IMR-90 (cell line): ENCODE results near the gene LY86. TPM values are rescaled to one million over a fixed set of nuclear protein-coding genes. Genes with fewer than 3 reads are reported as not detected.

ENCODE experiments used
- ATAC-seq: fragments of 200-7000 bp; cut with Tn5 transposase; 2 replicates; pipeline ENCODE4 v1.9.1; 2020; ENCODE audit warnings: low read depth, mild to moderate bottlenecking, moderate library complexity
- BruUV-seq: library from RNA; stranded (reverse); fragments of 400-500 nt; replicated peaks from 2 replicates; lab custom pipeline; 2021; lab: Mats Ljungman, UMichigan
- CTCF ChIA-PET: fragments of 300-600 bp; formaldehyde crosslinking; extraction: SDS; loops from one replicate; lab custom pipeline; 2021; ENCODE audit warnings: antibody characterized with exemption; lab: Yijun Ruan, JAX
- POLR2A ChIA-PET: fragments of 300-600 bp; sonication (Branson Sonifier 250); formaldehyde crosslinking; loops from one replicate; lab custom pipeline; 2022; ENCODE audit warnings: antibody characterized with exemption; ENCODE audit not compliant: unreplicated experiment; lab: Charles Lee
- DNase-seq: peaks from one replicate; pipeline ENCODE4 v3.0.0; 2013
- H2AFZ ChIP-seq: replicated peaks from 2 replicates; pipeline ENCODE3; 2013; ENCODE audit warnings: low read length, mild to moderate bottlenecking; ENCODE audit not compliant: poor library complexity
- H2AK5ac ChIP-seq: 2 replicates; pipeline ENCODE4 v1.6.1; 2013; ENCODE audit warnings: low read depth, low read length, inconsistent platforms
- H2AK9ac ChIP-seq: replicated peaks from 2 replicates; pipeline ENCODE3; 2013; ENCODE audit warnings: mild to moderate bottlenecking, low read depth, low read length, moderate library complexity; ENCODE audit not compliant: poor library complexity
- H2BK120ac ChIP-seq: 2 replicates; pipeline ENCODE4 v1.6.1; 2013; ENCODE audit warnings: low read depth, low read length, inconsistent platforms
- H2BK15ac ChIP-seq: 3 replicates; pipeline ENCODE4 v1.6.1; 2013; ENCODE audit warnings: low read depth, low read length, inconsistent platforms
- H2BK20ac ChIP-seq: 2 replicates; pipeline ENCODE4 v1.6.1; 2013; ENCODE audit warnings: low read depth, mild to moderate bottlenecking, inconsistent platforms, low read length, moderate library complexity
- H2BK5ac ChIP-seq: 2 replicates; pipeline ENCODE4 v1.6.1; 2013; ENCODE audit warnings: mild to moderate bottlenecking, low read depth, low read length, inconsistent platforms; ENCODE audit not compliant: poor library complexity, severe bottlenecking
- H3K14ac ChIP-seq: replicated peaks from 2 replicates; pipeline ENCODE4 v1.6.1; 2013; ENCODE audit warnings: low read depth, low read length, inconsistent platforms
- H3K18ac ChIP-seq: 2 replicates; pipeline ENCODE4 v1.6.1; 2013; ENCODE audit warnings: low read depth, low read length, control low read depth
- H3K23ac ChIP-seq: 2 replicates; pipeline ENCODE4 v1.6.1; 2013; ENCODE audit warnings: low read depth, low read length, inconsistent platforms
- H3K27ac ChIP-seq: 2 replicates; pipeline ENCODE4 v1.5.1; 2013; ENCODE audit warnings: mild to moderate bottlenecking, control low read depth, low read length; ENCODE audit not compliant: insufficient read depth
- H3K27me3 ChIP-seq: 2 replicates; pipeline ENCODE4 v1.6.1; 2013; ENCODE audit warnings: low read length; ENCODE audit not compliant: control insufficient read depth, insufficient read depth
- H3K36me3 ChIP-seq: 2 replicates; pipeline ENCODE4 v1.6.1; 2013; ENCODE audit warnings: low read length, mixed read lengths; ENCODE audit not compliant: control insufficient read depth, insufficient read depth
- H3K4ac ChIP-seq: 2 replicates; pipeline ENCODE4 v1.6.1; 2013; ENCODE audit warnings: low read depth, low read length, inconsistent platforms
- H3K4me1 ChIP-seq: 2 replicates; pipeline ENCODE4 v1.6.1; 2013; ENCODE audit warnings: low read length, mixed read lengths; ENCODE audit not compliant: control insufficient read depth, insufficient read depth
- H3K4me2 ChIP-seq: 2 replicates; pipeline ENCODE4 v1.6.1; 2013; ENCODE audit warnings: low read depth, mild to moderate bottlenecking, control low read depth, low read length, moderate library complexity
- H3K4me3 ChIP-seq: 2 replicates; pipeline ENCODE4 v1.5.1; 2013; ENCODE audit warnings: low read depth, mild to moderate bottlenecking, control low read depth, low read length, moderate library complexity; ENCODE audit not compliant: insufficient read depth
- H3K56ac ChIP-seq: 2 replicates; pipeline ENCODE4 v1.6.1; 2013; ENCODE audit warnings: low read length, inconsistent platforms; ENCODE audit not compliant: insufficient read depth; ENCODE audit errors: extremely low read depth
- H3K79me1 ChIP-seq, 2 experiments: 2 replicates each; pipeline ENCODE4 v1.6.1; 2013; ENCODE audit warnings: low read length in 2 of 2, inconsistent platforms in 1 of 2, low read depth in 1 of 2
- H3K9ac ChIP-seq: 2 replicates; pipeline ENCODE4 v1.6.1; 2013; ENCODE audit warnings: low read depth, low read length, control low read depth
- H3K9me1 ChIP-seq: 2 replicates; pipeline ENCODE4 v1.6.1; 2013; ENCODE audit warnings: low read length, inconsistent platforms; ENCODE audit not compliant: insufficient read depth
- H3K9me3 ChIP-seq: 2 replicates; pipeline ENCODE4 v1.6.1; 2013; ENCODE audit warnings: low read length; ENCODE audit not compliant: control insufficient read depth, insufficient read depth
- H4K20me1 ChIP-seq: 2 replicates; pipeline ENCODE4 v1.6.1; 2013; ENCODE audit warnings: low read length, inconsistent platforms; ENCODE audit not compliant: insufficient read depth
- H4K5ac ChIP-seq: 2 replicates; pipeline ENCODE4 v1.6.1; 2013; ENCODE audit warnings: mild to moderate bottlenecking, low read depth, low read length, control low read depth
- H4K8ac ChIP-seq, 2 experiments: 2 replicates each; pipeline ENCODE4 v1.6.1; 2013; ENCODE audit warnings: low read depth in 2 of 2, low read length in 2 of 2, control low read depth in 1 of 2, inconsistent platforms in 1 of 2
- H4K91ac ChIP-seq: 2 replicates; pipeline ENCODE4 v1.6.1; 2013; ENCODE audit warnings: low read depth, low read length, inconsistent platforms; ENCODE audit not compliant: insufficient read depth
- BHLHE40 ChIP-seq: fragments of 150-350 bp; IDR thresholded peaks from 2 replicates; pipeline ENCODE4 v1.6.1; 2016; ENCODE audit warnings: mild to moderate bottlenecking, low read depth, low read length
- CEBPB ChIP-seq: IDR thresholded peaks from 2 replicates; pipeline ENCODE4 v1.6.1; 2012; ENCODE audit warnings: low read depth, low read length, improper control_type of control experiment
- CHD1 ChIP-seq: IDR thresholded peaks from 2 replicates; pipeline ENCODE4 v1.6.1; 2012; ENCODE audit warnings: low read depth, low read length, improper control_type of control experiment
- CTCF ChIP-seq: conservative IDR thresholded peaks from 2 replicates; pipeline ENCODE4 v1.5.1; 2012; ENCODE audit warnings: mild to moderate bottlenecking, low read depth, low read length, improper control_type of control experiment
- FOS ChIP-seq: fragments of 150-350 bp; IDR thresholded peaks from 2 replicates; pipeline ENCODE4 v1.6.1; 2016; ENCODE audit warnings: low read depth, low read length
- MAFK ChIP-seq: IDR thresholded peaks from 2 replicates; pipeline ENCODE4 v1.6.1; 2012; ENCODE audit warnings: low read depth, low read length, improper control_type of control experiment
- MAZ ChIP-seq: IDR thresholded peaks from 2 replicates; pipeline ENCODE4 v1.6.1; 2012; ENCODE audit warnings: low read depth, mild to moderate bottlenecking, low read length, improper control_type of control experiment, moderate library complexity, borderline replicate concordance
- MXI1 ChIP-seq: IDR thresholded peaks from 2 replicates; pipeline ENCODE4 v1.6.1; 2012; ENCODE audit warnings: low read depth, mild to moderate bottlenecking, low read length, moderate library complexity, borderline replicate concordance
- NFE2L2 ChIP-seq: fragments of 150-350 bp; IDR thresholded peaks from 2 replicates; pipeline ENCODE4 v1.6.1; 2016; ENCODE audit warnings: low read depth, mild to moderate bottlenecking, low read length
- RCOR1 ChIP-seq: IDR thresholded peaks from 2 replicates; pipeline ENCODE4 v1.6.1; 2012; ENCODE audit warnings: mild to moderate bottlenecking, low read length, improper control_type of control experiment; ENCODE audit not compliant: insufficient replicate concordance
- RFX5 ChIP-seq: IDR thresholded peaks from 2 replicates; pipeline ENCODE4 v1.8.0; 2012; ENCODE audit warnings: low read depth, mild to moderate bottlenecking, low read length, moderate library complexity
- WGBS, 2 experiments: methylation state at CpG; one replicate each; pipeline versions ENCODE4 v1.1.5 to v1.1.7; 2013; ENCODE audit warnings: missing lambda C conversion rate in 2 of 2; ENCODE audit not compliant: insufficient read length in 1 of 2; ENCODE audit errors: extremely low coverage in 2 of 2; 5-methylcytosine and 5-hydroxymethylcytosine counted together
- dilution Hi-C: fragments of 300-500 bp; cut with HindIII; formaldehyde crosslinking; loops from one replicate; pipeline ENCODE4 v1.14.3; 2018; ENCODE audit warnings: low sequenced_read_pairs; ENCODE audit not compliant: unreplicated experiment
- in situ Hi-C: fragments of 300-500 bp; cut with MboI; formaldehyde crosslinking; loops from 3 replicates; pipeline ENCODE4 v1.14.3; 2019; ENCODE audit warnings: low sequenced_read_pairs, inconsistent platforms, mixed read lengths
- intact Hi-C: fragments of 100-400 bp; cut with micrococcal nuclease; formaldehyde crosslinking; loops from 2 replicates; pipeline ENCODE4 v1.10.0; 2022
- polyA plus RNA-seq, 3 experiments: library from polyadenylated mRNA; depleted of rRNA; stranded (reverse); fragments of >200 nt; gene quantifications; 2 replicates each; pipeline ENCODE4 v1.2.3, GENCODE V29; 2012; ENCODE audit warnings: low replicate concordance in 1 of 3
- total RNA-seq: library from RNA; depleted of rRNA; stranded (reverse); fragments of >200 nt; gene quantifications from 2 replicates; pipeline ENCODE4 v1.2.3, GENCODE V29; 2012
- TF ChIP-seq, protein P1 (sequence below): fragments of 150-350 bp; IDR thresholded peaks from 2 replicates; pipeline ENCODE4 v1.6.1; 2016; ENCODE audit warnings: low read depth, mild to moderate bottlenecking, low read length, moderate library complexity, borderline replicate concordance
- TF ChIP-seq, protein P2 (sequence below): fragments of 150-350 bp; IDR thresholded peaks from 2 replicates; pipeline ENCODE4 v1.6.1; 2017; ENCODE audit warnings: mild to moderate bottlenecking, antibody characterized with exemption, low read length, low read depth

The LY86 gene
- total and polyA plus RNA-seq, 2 of the 4 experiments (the other 2 are of a cell fraction): not detected

DNA sequence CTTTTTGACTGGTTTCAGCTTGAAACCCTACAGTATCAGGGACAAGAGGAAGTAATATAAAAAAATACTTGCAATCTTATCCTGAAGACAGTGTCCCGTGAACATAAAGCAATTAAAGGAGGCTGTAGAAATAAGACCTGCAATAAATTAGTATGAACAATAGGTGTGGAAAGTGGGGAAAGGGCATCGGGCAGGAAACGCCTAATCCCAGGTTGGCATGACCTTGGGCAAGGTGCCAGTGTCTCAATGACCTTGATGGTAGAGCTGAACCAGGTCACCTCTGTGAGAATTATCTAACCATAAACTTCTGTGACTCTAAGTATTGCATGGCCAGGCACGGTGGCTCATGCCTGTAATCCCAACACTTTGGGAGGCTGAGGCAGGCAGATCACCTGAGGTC lies 115.2 kb downstream of the LY86 start:
- no peak overlapping the region for H4K91ac ChIP-seq
- no peak overlapping the region for H3K14ac ChIP-seq
- POLR2A ChIA-PET: no interaction called here
- no peak overlapping the region for H2BK5ac ChIP-seq
- no peak overlapping the region for H3K23ac ChIP-seq
- no peak overlapping the region for H4K5ac ChIP-seq
- CTCF ChIA-PET: interaction anchor here (0.6 kb wide), 3 partner anchors 19 to 802 kb away, joined by 3 to 4 read pairs (median 4); no protein-coding TSS in a partner anchor
- dilution Hi-C loops: no loop called here
- H3K4me2 ChIP-seq: no peak overlapping the region
- DNase-seq: no peak
- H3K4ac ChIP-seq: no peak overlapping the region
- H3K56ac ChIP-seq: no peak overlapping the region
- in situ Hi-C loops: no loop called here
- ATAC-seq: no peak
- H3K9me1 ChIP-seq: peaks cover 6% of the 10 kb centered on the region
- H2BK20ac ChIP-seq: no peak overlapping the region
- H4K8ac ChIP-seq: no peak overlapping the region
- no peaks in the 10 kb centered on the region for H3K36me3 ChIP-seq
- no peak overlapping the region for H3K4me3 ChIP-seq
- WGBS, 2 experiments: no CpG with 5 or more reads among the region's 4 CpGs
- H2BK15ac ChIP-seq: no peak overlapping the region
- no peaks in the 10 kb centered on the region for H3K9me3 ChIP-seq
- no peak overlapping the region for H2AK9ac ChIP-seq
- no peak overlapping the region for H3K27ac ChIP-seq
- peaks cover 5% of the 10 kb centered on the region; the same call in 1 of the 2 replicates for H3K4me1 ChIP-seq
- no peak for TF ChIP-seq FOS
- TF ChIP-seq CTCF: no peak
- TF ChIP-seq, protein P1, sequence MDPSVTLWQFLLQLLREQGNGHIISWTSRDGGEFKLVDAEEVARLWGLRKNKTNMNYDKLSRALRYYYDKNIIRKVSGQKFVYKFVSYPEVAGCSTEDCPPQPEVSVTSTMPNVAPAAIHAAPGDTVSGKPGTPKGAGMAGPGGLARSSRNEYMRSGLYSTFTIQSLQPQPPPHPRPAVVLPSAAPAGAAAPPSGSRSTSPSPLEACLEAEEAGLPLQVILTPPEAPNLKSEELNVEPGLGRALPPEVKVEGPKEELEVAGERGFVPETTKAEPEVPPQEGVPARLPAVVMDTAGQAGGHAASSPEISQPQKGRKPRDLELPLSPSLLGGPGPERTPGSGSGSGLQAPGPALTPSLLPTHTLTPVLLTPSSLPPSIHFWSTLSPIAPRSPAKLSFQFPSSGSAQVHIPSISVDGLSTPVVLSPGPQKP: no peak
- TF ChIP-seq CHD1: no peak
- TF ChIP-seq, protein P2, sequence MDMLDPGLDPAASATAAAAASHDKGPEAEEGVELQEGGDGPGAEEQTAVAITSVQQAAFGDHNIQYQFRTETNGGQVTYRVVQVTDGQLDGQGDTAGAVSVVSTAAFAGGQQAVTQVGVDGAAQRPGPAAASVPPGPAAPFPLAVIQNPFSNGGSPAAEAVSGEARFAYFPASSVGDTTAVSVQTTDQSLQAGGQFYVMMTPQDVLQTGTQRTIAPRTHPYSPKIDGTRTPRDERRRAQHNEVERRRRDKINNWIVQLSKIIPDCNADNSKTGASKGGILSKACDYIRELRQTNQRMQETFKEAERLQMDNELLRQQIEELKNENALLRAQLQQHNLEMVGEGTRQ: no peak
- no peak for TF ChIP-seq CEBPB
- TF ChIP-seq MAFK: no peak
- no peak for TF ChIP-seq NFE2L2
- TF ChIP-seq RFX5: no peak
- TF ChIP-seq RCOR1: no peak
- no peak for TF ChIP-seq MXI1
- no peak for TF ChIP-seq BHLHE40
- TF ChIP-seq MAZ: no peak
- no peaks in the 10 kb centered on the region for H3K79me1 ChIP-seq
- H3K18ac ChIP-seq: no peak overlapping the region
- H3K27me3 ChIP-seq: peaks cover 2% of the 10 kb centered on the region; the same call in 1 of the 2 replicates
- no peak overlapping the region for H3K9ac ChIP-seq
- no peak overlapping the region for H2AK5ac ChIP-seq
- no peak overlapping the region for H2AFZ ChIP-seq
- H2BK120ac ChIP-seq: no peak overlapping the region
- intact Hi-C loops: no loop called here
- BruUV-seq: no TSS peak
- no peaks in the 10 kb centered on the region for H4K20me1 ChIP-seq
